Activated CD4-positive, alpha-beta T cell treated with anti-CD3 and anti-CD28 coated beads, Interleukin-10, Interleukin-2, amounts not matched to agents 100 ng/mL and 50 ng/mL, durations not matched to agents 16 hours and 8 hours (primary cell): Measurements from ENCODE around the gene ADAR.
"Not testable (repeated sequence)": the region's sequence is repeated elsewhere in the genome, so short reads cannot be mapped to it uniquely, and the experiment has no call there.

ENCODE experiments used
- DNase-seq: peaks from one replicate; pipeline ENCODE4 v3.0.0-alpha.2; 2020

ADAR gene, protein sequence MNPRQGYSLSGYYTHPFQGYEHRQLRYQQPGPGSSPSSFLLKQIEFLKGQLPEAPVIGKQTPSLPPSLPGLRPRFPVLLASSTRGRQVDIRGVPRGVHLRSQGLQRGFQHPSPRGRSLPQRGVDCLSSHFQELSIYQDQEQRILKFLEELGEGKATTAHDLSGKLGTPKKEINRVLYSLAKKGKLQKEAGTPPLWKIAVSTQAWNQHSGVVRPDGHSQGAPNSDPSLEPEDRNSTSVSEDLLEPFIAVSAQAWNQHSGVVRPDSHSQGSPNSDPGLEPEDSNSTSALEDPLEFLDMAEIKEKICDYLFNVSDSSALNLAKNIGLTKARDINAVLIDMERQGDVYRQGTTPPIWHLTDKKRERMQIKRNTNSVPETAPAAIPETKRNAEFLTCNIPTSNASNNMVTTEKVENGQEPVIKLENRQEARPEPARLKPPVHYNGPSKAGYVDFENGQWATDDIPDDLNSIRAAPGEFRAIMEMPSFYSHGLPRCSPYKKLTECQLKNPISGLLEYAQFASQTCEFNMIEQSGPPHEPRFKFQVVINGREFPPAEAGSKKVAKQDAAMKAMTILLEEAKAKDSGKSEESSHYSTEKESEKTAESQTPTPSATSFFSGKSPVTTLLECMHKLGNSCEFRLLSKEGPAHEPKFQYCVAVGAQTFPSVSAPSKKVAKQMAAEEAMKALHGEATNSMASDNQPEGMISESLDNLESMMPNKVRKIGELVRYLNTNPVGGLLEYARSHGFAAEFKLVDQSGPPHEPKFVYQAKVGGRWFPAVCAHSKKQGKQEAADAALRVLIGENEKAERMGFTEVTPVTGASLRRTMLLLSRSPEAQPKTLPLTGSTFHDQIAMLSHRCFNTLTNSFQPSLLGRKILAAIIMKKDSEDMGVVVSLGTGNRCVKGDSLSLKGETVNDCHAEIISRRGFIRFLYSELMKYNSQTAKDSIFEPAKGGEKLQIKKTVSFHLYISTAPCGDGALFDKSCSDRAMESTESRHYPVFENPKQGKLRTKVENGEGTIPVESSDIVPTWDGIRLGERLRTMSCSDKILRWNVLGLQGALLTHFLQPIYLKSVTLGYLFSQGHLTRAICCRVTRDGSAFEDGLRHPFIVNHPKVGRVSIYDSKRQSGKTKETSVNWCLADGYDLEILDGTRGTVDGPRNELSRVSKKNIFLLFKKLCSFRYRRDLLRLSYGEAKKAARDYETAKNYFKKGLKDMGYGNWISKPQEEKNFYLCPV

DNA sequence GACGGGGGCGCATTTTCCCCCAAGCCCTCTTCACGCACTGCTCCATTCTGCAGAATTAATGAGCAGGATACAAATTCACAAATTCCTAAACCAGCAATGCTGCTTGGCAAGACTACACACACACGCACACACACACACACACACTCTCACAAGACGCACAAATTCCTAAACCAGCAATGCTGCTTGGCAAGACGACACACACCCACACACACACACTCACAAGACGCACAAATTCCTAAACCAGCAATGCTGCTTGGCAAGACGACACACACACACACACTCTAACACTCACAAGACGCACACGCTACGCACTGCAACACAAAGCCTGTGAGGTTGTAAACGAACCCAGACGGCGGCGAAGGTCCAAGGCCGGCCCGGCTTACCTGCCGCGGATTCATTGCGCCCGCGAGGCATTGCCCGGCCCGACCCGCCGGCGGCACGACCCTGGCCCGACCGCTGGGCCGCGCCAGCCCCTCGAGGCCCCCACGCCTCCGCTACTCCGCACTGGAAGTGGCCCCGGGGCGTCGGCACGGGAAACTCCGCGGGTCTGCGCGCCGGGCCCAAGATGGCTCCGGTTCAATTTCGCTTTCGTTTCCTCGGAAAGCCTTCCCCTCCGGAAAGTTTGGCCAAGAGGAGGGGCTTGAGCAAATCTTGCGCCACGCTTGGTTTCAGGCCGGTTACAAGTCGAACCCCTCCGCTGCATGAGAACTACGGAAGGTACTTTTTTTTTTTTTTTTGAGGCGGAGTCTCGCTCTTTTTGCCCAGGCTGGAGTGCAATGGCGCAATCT is at the start of gene ADAR:
ADAR (minus strand) TSS at position 578 of the 788 bp plus-strand sequence; CDS start at position 398, 180 bp downstream.
- peak; percentile 96 for DNase-seq

DNA sequence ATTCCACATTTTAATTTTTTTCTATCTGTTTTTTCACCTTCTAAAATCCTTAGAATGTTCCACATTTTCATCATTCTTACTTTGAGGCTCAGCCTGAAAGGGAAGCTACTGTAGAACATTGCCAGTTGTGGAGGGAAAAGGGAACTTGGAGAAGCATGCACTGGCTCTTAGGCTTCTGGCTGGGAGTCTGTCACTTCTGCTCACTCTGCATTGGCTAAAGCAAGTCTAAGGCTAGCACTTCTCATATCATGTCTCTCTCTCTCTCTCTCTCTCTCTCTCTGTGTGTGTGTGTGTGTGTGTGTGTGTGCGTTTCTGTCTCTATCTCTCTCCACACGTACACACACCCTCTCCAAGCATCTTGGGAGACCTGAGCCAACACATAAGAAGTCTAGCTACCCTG is 49.6 kb upstream of the ADAR start:
- no peak for DNase-seq

GRCh38 chr1:154652893-154653292 is 44.9 kb upstream of the ADAR start:
- no peak for DNase-seq

- DNase-seq, result not testable (repeated sequence)
Measured at GRCh38 chr1:154644724-154645123, 36.7 kb upstream of the ADAR start.

GRCh38 chr1:154641534-154641933 is 33.5 kb upstream of the ADAR start:
- DNase-seq, result no peak

- no peak for DNase-seq
Measured at GRCh38 chr1:154639876-154640275, 31.9 kb upstream of the ADAR start.

DNA sequence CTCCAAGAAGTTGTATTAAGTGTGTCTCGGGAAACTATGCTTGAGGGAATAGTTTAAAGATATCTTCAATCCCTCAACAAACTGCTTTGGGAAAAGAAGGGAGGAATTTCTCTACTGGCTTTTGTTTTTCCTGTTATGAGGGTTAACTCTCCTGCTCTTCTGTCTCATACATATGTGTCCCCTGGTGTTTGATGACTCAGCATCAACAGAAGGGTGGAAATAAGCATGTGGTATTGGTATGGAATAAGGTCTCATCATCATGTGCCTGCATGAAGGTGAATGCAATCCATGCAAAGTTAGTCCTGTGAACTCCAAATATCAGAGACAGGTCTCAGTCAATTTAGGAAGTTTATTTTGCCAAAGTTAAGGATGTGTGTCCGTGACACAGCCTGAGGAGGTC is 27.2 kb upstream of the ADAR start:
- DNase-seq, result no peak

- DNase-seq, result no peak
Measured at GRCh38 chr1:154629675-154630073, 21.7 kb upstream of the ADAR start.

DNA sequence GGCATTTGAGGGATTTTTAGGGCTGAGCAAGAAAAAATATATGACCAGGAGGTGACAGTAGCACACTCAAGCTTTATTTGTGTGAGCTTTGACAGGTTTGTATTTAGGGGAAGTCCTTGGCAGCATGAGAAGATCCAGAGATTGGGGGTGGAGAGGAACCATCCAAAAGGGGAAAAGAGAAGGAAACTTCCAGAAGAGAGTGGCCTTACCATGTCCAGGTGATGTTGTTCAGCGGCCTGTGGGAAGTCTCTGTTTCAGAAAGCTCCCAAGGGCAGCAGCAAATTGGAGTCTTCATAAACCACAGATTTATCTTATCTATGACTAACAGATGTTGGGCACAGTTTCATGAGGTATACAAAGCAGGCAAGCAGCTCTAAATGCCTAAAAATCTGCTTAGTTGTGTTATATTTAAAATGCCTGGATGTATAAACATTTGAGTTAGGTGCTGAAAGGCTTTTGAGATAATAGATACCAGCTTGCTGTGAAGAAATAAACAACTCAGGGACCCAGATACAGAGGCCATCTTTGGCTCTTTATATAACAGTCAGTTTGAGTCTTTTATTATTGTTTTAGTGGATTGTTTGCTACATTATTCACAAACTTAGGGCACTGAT is 21.2 kb upstream of the ADAR start:
- no peak for DNase-seq

DNA sequence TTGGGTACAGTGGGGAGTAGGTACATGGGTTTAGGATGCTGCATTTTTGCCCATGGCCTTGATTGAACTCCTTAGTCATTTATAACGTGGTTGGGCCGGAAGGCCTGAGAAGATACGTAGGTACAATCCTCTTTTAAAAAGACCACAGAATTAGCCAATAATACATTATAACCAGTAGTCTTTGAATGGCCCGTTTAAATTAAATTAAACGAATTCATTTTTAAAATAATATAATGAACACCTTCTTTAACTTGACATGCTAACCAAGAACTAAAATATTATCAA is 20.1 kb upstream of the ADAR start:
- DNase-seq, result no peak

GRCh38 chr1:154627257-154628120 is 19.5 kb upstream of the ADAR start:
- peak; percentile 92 for DNase-seq

DNA sequence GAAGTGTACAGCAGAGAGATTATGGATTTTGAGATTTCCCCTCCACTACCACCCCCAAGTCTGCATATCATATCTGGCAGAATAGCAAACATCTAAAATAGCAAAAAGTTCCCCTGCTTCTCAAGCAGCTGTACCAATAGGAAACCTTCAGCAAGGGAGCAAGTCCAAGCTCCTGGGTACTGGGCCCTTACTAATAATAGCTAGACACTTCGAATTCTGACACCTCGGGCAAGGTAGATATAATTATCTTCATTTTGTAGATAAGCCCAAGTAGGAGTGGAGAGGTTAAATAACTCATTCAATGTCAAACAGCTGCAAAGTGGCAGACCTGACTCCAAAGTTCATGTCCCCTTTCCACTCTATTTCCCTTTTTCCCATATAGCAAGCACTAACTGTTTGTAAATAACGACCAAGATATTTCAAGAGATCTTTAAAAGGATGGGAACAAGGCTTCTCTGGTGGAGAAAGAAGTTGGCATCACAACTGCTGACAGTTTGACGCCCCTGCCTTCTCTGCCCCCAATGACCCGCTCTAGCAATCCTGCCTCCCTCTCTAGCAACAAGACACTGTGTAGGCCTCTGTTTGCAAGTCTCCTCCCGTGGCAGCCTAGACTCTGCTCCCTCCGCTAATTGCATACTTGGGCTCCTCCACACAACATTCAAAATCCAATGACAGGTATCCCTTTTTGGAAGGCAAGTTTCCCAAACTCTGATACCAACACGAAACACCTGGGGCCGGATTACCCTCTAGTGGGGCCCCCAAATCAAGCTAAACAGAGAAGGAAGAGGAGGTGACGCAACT is 18.7 kb upstream of the ADAR start:
- no peak for DNase-seq

DNA sequence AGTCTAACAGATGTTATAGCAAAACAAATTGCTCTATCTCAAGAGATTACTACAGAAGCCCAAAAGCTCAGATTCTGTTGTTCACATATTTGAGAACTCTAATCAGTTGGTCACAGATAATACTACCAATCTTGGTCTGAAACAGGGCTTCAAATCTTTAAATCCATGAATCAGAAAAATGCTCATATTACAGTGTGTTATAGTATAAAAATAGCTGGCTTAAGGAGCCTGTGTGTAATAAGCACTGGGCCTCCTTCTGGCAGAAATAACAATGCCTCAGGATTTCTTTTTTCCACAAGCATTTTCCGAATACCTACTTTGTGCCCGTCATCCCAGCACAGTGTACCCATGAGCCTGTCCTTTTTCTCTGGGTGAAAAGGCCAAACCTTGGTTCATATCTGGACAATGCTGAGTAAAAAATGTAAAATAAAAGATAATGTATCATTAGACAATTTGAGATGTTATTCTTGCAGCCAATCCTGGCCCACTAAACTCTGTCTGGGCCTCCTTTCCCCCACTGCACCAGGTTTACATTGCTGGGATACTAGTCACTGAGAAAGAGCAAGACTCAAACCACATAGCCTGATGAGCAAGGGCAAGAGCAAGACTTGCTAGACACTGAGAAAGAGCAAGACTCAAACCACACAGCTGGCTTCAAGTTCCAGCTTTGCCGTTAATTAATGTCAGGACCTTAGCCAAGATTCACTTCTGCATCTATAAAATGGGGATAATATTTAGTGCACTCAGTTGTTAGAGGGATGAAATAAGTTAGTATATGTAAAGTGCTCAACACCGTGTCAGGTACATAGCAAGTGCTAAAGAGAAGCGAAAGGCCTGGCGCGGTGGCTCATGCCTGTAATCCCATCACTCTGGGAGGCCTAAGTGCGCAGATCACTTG is 17.0 kb upstream of the ADAR start:
- no peak for DNase-seq

- DNase-seq, result no peak
Measured at GRCh38 chr1:154623358-154623757, 15.4 kb upstream of the ADAR start.

- no peak for DNase-seq
Measured at GRCh38 chr1:154622503-154623039, 14.6 kb upstream of the ADAR start.

DNA sequence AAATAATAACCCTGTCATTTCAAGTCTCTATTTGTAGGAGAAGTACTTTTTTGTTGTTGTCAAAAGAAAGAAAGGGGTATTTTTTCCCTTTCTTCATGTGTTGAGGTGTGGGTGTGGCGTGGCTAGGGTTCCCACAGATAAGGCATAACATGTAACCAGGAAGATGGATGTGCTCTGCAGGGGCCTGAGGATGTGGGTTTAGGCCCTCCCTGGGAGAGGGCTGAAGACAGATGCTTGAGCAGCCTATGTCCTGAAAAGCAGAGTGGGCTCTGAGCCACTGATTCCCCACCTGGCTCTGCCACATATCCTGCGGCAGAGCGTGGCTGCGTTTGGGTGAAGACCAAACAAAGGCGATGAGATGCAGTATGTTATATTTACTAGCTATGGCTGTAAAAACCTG is 13.9 kb upstream of the ADAR start:
- no peak for DNase-seq

GRCh38 chr1:154620751-154621150 is 12.8 kb upstream of the ADAR start:
- no peak for DNase-seq

- DNase-seq, result no peak
Measured at GRCh38 chr1:154619181-154619948, 11.4 kb upstream of the ADAR start.
